ENCODE data around the gene ATAT1. TPM values are rescaled to one million over a fixed set of nuclear protein-coding genes. Genes with fewer than 3 reads are reported as not detected.
A peak's percentile ranks its signal among the peaks of the same experiment; 100 is the strongest.

Gene ATAT1
- total and polyA plus RNA-seq, 9 of the 15 experiments (the other 6 are each of a cell fraction or from before 2014, with no cell fraction given) = 0.65 to 5.8 (median 1.6) TPM

DNA sequence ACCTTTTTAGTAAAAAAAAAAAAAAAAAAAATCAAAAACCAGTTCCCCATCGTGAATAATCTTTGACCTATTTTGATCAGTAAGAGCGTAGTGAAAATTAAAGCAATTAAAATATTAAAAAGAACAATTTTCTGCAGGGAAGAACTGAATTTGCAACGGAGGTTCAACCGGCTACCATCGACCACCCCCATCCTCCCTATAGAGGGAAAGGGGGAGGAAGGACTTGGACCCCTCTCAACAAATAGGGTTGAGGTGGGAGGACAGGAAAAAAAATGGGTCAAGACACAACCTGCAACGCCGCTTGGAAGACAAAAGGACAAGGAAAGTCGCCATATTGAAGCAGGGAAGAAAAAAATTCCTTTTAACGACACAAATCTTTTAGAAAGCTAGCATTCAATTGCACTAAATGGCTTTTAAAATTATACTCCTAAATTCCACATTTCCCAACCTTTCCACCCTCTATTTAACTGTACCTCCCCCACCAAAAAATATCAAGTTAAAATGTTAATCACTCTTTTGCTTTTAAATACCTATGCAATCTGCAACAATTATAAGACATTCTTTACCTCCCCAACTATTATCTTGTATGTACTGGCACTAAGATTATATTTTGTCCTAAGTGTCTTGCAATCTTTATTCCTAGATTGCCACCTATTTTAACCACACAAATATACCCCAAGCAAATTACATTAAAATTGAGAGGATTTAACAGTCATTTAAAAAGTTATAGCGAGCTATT lies 11.3 kb upstream of the ATAT1 start (continued):
- peak; percentile 88 for TF ChIP-seq ZNF3 (CRISPR knock-in tag; IDR thresholded peaks at IDR 0.05)
- TF ChIP-seq CREBBP (IDR thresholded peaks at IDR 0.05; ENCODE audit: low read depth, low read length) = no peak
- TF ChIP-seq ZNF57 (CRISPR knock-in tag; IDR thresholded peaks at IDR 0.05) = no peak
- TF ChIP-seq, protein P1, sequence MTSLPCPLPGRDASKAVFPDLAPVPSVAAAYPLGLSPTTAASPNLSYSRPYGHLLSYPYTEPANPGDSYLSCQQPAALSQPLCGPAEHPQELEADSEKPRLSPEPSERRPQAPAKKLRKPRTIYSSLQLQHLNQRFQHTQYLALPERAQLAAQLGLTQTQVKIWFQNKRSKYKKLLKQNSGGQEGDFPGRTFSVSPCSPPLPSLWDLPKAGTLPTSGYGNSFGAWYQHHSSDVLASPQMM (CRISPR knock-in tag; IDR thresholded peaks at IDR 0.05) = peak; percentile 55; the same call in 1 of the 2 replicates
- TF ChIP-seq RBFOX2 (IDR thresholded peaks at IDR 0.05; ENCODE audit: low read depth, low read length) = peak; percentile 70
- TF ChIP-seq, protein P2, sequence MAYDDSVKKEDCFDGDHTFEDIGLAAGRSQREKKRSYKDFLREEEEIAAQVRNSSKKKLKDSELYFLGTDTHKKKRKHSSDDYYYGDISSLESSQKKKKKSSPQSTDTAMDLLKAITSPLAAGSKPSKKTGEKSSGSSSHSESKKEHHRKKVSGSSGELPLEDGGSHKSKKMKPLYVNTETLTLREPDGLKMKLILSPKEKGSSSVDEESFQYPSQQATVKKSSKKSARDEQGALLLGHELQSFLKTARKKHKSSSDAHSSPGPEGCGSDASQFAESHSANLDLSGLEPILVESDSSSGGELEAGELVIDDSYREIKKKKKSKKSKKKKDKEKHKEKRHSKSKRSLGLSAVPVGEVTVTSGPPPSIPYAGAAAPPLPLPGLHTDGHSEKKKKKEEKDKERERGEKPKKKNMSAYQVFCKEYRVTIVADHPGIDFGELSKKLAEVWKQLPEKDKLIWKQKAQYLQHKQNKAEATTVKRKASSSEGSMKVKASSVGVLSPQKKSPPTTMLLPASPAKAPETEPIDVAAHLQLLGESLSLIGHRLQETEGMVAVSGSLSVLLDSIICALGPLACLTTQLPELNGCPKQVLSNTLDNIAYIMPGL (CRISPR knock-in tag; IDR thresholded peaks at IDR 0.05) = 0 out of 2 replicates have a peak, but pooled peaks have one; percentile 55
- no peak for TF ChIP-seq KLF1 (tag; IDR thresholded peaks at IDR 0.05)
- TF ChIP-seq, protein P3, sequence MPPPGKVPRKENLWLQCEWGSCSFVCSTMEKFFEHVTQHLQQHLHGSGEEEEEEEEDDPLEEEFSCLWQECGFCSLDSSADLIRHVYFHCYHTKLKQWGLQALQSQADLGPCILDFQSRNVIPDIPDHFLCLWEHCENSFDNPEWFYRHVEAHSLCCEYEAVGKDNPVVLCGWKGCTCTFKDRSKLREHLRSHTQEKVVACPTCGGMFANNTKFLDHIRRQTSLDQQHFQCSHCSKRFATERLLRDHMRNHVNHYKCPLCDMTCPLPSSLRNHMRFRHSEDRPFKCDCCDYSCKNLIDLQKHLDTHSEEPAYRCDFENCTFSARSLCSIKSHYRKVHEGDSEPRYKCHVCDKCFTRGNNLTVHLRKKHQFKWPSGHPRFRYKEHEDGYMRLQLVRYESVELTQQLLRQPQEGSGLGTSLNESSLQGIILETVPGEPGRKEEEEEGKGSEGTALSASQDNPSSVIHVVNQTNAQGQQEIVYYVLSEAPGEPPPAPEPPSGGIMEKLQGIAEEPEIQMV (tag; conservative IDR thresholded peaks at IDR 0.05; ENCODE audit: low read depth) = no peak
- 0 out of 2 replicates have a peak, but pooled peaks have one; percentile 4 for TF ChIP-seq MEF2D (tag; conservative IDR thresholded peaks at IDR 0.05; ENCODE audit: low read depth)
- TF ChIP-seq, protein P4, sequence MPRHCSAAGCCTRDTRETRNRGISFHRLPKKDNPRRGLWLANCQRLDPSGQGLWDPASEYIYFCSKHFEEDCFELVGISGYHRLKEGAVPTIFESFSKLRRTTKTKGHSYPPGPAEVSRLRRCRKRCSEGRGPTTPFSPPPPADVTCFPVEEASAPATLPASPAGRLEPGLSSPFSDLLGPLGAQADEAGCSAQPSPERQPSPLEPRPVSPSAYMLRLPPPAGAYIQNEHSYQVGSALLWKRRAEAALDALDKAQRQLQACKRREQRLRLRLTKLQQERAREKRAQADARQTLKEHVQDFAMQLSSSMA (CRISPR knock-in tag; IDR thresholded peaks at IDR 0.05) = peak; percentile 86; the same call in 1 of the 2 replicates
- TF ChIP-seq, protein P5, sequence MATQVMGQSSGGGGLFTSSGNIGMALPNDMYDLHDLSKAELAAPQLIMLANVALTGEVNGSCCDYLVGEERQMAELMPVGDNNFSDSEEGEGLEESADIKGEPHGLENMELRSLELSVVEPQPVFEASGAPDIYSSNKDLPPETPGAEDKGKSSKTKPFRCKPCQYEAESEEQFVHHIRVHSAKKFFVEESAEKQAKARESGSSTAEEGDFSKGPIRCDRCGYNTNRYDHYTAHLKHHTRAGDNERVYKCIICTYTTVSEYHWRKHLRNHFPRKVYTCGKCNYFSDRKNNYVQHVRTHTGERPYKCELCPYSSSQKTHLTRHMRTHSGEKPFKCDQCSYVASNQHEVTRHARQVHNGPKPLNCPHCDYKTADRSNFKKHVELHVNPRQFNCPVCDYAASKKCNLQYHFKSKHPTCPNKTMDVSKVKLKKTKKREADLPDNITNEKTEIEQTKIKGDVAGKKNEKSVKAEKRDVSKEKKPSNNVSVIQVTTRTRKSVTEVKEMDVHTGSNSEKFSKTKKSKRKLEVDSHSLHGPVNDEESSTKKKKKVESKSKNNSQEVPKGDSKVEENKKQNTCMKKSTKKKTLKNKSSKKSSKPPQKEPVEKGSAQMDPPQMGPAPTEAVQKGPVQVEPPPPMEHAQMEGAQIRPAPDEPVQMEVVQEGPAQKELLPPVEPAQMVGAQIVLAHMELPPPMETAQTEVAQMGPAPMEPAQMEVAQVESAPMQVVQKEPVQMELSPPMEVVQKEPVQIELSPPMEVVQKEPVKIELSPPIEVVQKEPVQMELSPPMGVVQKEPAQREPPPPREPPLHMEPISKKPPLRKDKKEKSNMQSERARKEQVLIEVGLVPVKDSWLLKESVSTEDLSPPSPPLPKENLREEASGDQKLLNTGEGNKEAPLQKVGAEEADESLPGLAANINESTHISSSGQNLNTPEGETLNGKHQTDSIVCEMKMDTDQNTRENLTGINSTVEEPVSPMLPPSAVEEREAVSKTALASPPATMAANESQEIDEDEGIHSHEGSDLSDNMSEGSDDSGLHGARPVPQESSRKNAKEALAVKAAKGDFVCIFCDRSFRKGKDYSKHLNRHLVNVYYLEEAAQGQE (IDR thresholded peaks at IDR 0.05; ENCODE audit: borderline replicate concordance) = no peak
- TF ChIP-seq, protein P5 (CRISPR knock-in tag; IDR thresholded peaks at IDR 0.05; ENCODE audit: low read depth) = no peak
- TF ChIP-seq POLR2AphosphoS5 (IDR thresholded peaks at IDR 0.05; ENCODE audit: control insufficient read depth, insufficient read depth, low read depth, low read length) = peak; percentile 79

All from K562 (cell line).